Adrenal gland (tissue), 12 donors: Measurements from ENCODE around the gene AGPAT2. TPM values are rescaled to one million over a fixed set of nuclear protein-coding genes. Genes with fewer than 3 reads are reported as not detected.

Source experiments
- DNase-seq, 7 donors: peaks; one replicate each; pipeline ENCODE4 v3.0.0-alpha.2; 2019 to 2020
- H3K27ac ChIP-seq, 5 donors: fragments of 200-600 bp; sonication (generic) in 4 of 5; 1 replicate in 3 of 5; 2 replicates in 2 of 5; pipeline versions ENCODE4 v1.5.1 to v1.8.0; 2016 to 2020; ENCODE audit warnings: mild to moderate bottlenecking in 1 of 5
- H3K27me3 ChIP-seq: fragments of 200-600 bp; 2 replicates; pipeline ENCODE4 v1.8.0; 2021
- H3K36me3 ChIP-seq, 2 donors: fragments of 200-600 bp; replicated peaks in 1 of 2; 1 replicate in 1 of 2; 2 replicates in 1 of 2; pipeline versions ENCODE4 v1.5.1 to v1.8.0; 2018 to 2022
- H3K4me1 ChIP-seq, 2 donors: fragments of 200-600 bp; replicated peaks in 1 of 2; 1 replicate in 1 of 2; 2 replicates in 1 of 2; pipeline versions ENCODE4 v1.5.1 to v1.8.0; 2018 to 2021
- H3K4me3 ChIP-seq, 4 donors: fragments of 200-600 bp; sonication (generic) in 3 of 4; one replicate each; pipeline ENCODE4 v1.5.1; 2016 to 2018
- H3K9me3 ChIP-seq, 3 donors: fragments of 200-600 bp; sonication (generic) in 1 of 3; replicated peaks in 1 of 3; 1 replicate in 2 of 3; 2 replicates in 1 of 3; pipeline versions ENCODE4 v1.5.1 to v1.8.0; 2016 to 2021
- CTCF ChIP-seq, 6 experiments: fragments of 450-650 bp in 4 of 6; fragments of 200-600 bp in 2 of 6; sonication (generic) in 1 of 6; IDR thresholded peaks; 1 replicate in 5 of 6; 2 replicates in 1 of 6; pipeline versions ENCODE4 v1.5.1 to v1.8.0; 2016 to 2021; ENCODE audit warnings: antibody characterized with exemption in 6 of 6, mild to moderate bottlenecking in 2 of 6, moderate library complexity in 1 of 6
- POLR2A ChIP-seq, 2 donors: fragments of 450-650 bp; IDR thresholded peaks; one replicate each; pipeline ENCODE4 v1.6.1; 2017; ENCODE audit warnings: antibody characterized with exemption in 2 of 2, mild to moderate bottlenecking in 2 of 2, moderate library complexity in 1 of 2
- WGBS, 4 donors: extraction: QIAGEN DNeasy Blood & Tissue Kit in 2 of 4; methylation state at CpG; one replicate each; pipeline versions ENCODE4 v1.1.5 to v1.1.7; 2013 to 2017; 5-methylcytosine and 5-hydroxymethylcytosine counted together
- intact Hi-C, 2 donors: fragments of 100-400 bp; cut with DNase I; formaldehyde crosslinking; loops; one replicate each; pipeline versions ENCODE4 v1.14.1 to v1.15.0; 2022 to 2023
- polyA plus RNA-seq, 3 donors: library from polyadenylated mRNA; stranded (reverse); fragments of 200-250 nt in 2 of 3; fragments of 350-450 nt in 1 of 3; fragmentation: Illumina TruSeq in 1 of 3; extraction: RNeasy Lipid Tissue Mini Kit (QIAGEN cat#74804) in 1 of 3; gene quantifications; one replicate each; pipeline ENCODE4 v1.2.3, GENCODE V29; 2013 to 2014
- total RNA-seq, 9 donors: library from RNA; depleted of rRNA in 4 of 9; stranded (reverse); fragments of >200 nt in 4 of 9; fragments of 120-200 nt in 1 of 9; fragmentation: NEBNext Ultra II Directional in 1 of 9; extraction: Animal tissue kit (Norgen Biotek cat#: 25700) in 1 of 9; gene quantifications; one replicate each; pipeline versions ENCODE4 v1.1.0 to v1.2.4, GENCODE V29; 2013 to 2023
- donor health status: healthy with polysubstance abuse.
- donor health status: Bipolar disorder and iron deficiency.
- donor health status: DM: yes; HTN: yes; CAD: no.
- donor health status: DM: no; HTN: no; CAD: no.
- donor health status: DM: no; HTN: no; CAD: no.
- donor health status: DM: yes; HTN: yes; CAD: no.

The AGPAT2 gene
- total and polyA plus RNA-seq, 12 donors: 6.4 to 274 (median 48.0) TPM

DNA sequence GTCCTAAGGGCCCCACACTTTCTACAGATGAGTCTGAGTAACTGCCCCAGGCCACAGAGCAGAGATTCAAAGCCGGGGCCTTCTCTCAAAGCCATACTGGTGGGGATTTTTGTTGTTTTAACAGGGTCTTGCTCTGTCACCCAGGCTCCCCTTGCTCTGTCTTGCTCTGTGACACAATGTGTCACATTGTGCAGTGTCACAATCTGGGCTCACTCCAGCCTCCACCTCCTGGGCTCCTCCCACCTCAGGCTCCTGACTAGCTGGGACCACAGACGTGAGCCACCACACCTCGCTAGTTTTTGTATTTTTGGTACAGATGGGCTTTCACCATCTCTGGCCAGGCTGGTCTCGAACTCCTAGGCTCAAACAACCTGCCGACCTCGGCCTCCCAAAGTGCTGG is 8.6 kb downstream of the AGPAT2 start:
- intact Hi-C loops: no loop called here
- no peak overlapping the region for H3K27ac ChIP-seq

DNA sequence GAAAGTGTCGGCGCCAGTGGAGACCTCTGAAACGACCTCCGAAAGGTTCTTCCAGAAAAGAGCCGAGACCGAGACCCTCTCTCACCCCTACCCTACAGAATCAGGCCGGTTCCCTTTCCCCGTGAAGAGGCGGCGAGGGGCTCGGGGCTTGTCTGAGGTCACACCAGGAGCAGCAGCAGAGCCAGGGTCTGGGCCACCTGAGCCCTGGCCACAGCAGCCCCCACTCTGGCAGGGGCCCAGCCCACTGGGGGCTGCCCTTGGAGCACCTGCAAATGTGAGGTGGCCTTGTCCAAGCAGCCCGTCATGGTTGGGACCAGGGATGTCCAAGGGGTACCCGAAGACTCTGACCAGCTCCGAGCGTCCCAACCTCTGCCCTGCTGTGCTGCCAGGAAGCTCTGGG is 9.2 kb downstream of the AGPAT2 start:
- Histone ChIP-seq H3K36me3 (peaks cover 0 to 8% of the 10 kb centered on the region in 2 donors), H3K4me1 (peaks cover 8 to 11% of the 10 kb centered on the region in 2 donors), H3K9me3 (no peaks in the 10 kb centered on the region), H3K27me3 (no peaks in the 10 kb centered on the region), H3K4me3 (no peak overlapping the region), H3K27ac (no peak overlapping the region)
- TF ChIP-seq POLR2A (IDR thresholded peaks at IDR 0.05) (no peak), CTCF (IDR thresholded peaks at IDR 0.05) (no peak)
- intact Hi-C loops: no loop called here
- WGBS, 4 donors: 84 to 93% (median 88%) methylated on average over 11 to 15 of the region's 15 CpGs
- no peak for DNase-seq

More for the DNA sequence above, 8.6 kb downstream of the AGPAT2 start:
- TF ChIP-seq POLR2A (IDR thresholded peaks at IDR 0.05): no peak
- TF ChIP-seq CTCF (IDR thresholded peaks at IDR 0.05): no peak
- Histone ChIP-seq H3K4me3 (no peak overlapping the region), H3K9me3 (no peaks in the 10 kb centered on the region), H3K27me3 (no peaks in the 10 kb centered on the region), H3K36me3 (peaks cover 0 to 8% of the 10 kb centered on the region in 2 donors), H3K4me1 (peaks cover 8 to 11% of the 10 kb centered on the region in 2 donors)
- no peak for DNase-seq
- WGBS, 4 donors: 79 to 89% (median 85%) methylated on average over 5 to 6 of the region's 6 CpGs

DNA sequence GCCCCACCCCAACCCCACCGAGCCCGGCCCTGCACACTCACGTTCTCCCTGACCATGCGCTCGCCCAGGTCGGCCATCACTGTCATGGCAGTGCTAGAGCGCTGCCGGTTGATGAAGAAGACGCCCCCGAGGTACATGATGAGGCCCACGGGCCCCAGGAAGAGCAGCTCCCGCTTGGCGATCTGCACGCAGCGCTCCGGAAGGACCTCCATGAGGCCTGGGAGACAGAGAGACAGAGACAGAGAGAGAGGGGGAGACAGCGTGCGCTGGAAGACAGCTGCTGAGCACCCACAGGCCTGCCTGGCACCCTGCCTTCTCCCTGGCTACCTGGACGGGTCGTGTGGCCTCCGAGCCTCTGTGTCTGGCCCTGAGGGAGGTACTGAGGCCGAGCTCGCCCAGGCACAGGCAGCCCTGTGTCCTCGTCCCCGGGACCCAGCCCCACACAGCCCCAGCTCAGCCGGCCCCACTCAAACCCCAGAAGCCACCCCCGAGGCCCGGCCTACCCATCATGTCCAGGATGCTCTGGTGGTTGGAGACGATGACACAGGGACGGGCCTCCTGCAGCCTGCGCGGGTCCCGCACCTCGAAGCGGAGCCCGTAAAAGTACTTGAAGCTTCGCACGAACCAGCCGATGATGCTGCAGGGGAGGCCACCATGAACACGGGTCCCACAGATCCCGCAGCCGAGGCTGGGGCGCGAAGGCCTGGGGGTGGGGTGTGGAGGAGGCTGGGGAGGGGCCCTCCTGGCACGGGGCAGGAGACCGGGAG is 10.2 kb downstream of the AGPAT2 start:
- TF ChIP-seq POLR2A (IDR thresholded peaks at IDR 0.05) (no peak), CTCF (IDR thresholded peaks at IDR 0.05) (no peak)
- no peak for DNase-seq
- Histone ChIP-seq H3K36me3 (peaks cover 0 to 8% of the 10 kb centered on the region in 2 donors), H3K4me1 (peaks cover 3 to 11% of the 10 kb centered on the region in 2 donors), H3K27me3 (no peaks in the 10 kb centered on the region), H3K9me3 (no peaks in the 10 kb centered on the region), H3K27ac (no peak overlapping the region), H3K4me3 (no peak overlapping the region)
- intact Hi-C loops: no loop called here
- WGBS, 4 donors: 91 to 94% (median 93%) methylated on average over 31 to 46 of the region's 46 CpGs

- Histone ChIP-seq H3K4me3 (no peak overlapping the region), H3K4me1 (peaks cover 0 to 11% of the 10 kb centered on the region in 2 donors), H3K9me3 (no peaks in the 10 kb centered on the region), H3K36me3 (peaks cover 0 to 8% of the 10 kb centered on the region in 2 donors), H3K27me3 (no peaks in the 10 kb centered on the region), H3K27ac (no peak overlapping the region)
- TF ChIP-seq POLR2A (IDR thresholded peaks at IDR 0.05) (no peak), CTCF (IDR thresholded peaks at IDR 0.05) (no peak)
- DNase-seq: no peak
- intact Hi-C loops: no loop called here
- WGBS, 4 donors: 92 to 97% (median 93%) methylated on average over 11 to 13 of the region's 13 CpGs
Observed at GRCh38 chr9:136676297-136676794, 10.9 kb downstream of the AGPAT2 start.
